ENCODE data around the gene ELMO1.

GRCh38 chr7:37112218-37112617, 336.4 kb downstream of the ELMO1 start:
- no peak for TF ChIP-seq EZH2 (IDR thresholded peaks at IDR 0.05; ENCODE audit: borderline replicate concordance, control insufficient read depth, low read depth, low read length)
- no peak for TF ChIP-seq EP300 (IDR thresholded peaks at IDR 0.05; ENCODE audit: borderline replicate concordance in 1 of 2, control insufficient read depth in 1 of 2, low read depth in 2 of 2, low read length in 2 of 2)
- no peak for TF ChIP-seq MTA3 (IDR thresholded peaks at IDR 0.05; ENCODE audit: borderline replicate concordance, low read length)
- no peak for TF ChIP-seq STAT1 (conservative IDR thresholded peaks at IDR 0.05)
- TF ChIP-seq, protein P1, sequence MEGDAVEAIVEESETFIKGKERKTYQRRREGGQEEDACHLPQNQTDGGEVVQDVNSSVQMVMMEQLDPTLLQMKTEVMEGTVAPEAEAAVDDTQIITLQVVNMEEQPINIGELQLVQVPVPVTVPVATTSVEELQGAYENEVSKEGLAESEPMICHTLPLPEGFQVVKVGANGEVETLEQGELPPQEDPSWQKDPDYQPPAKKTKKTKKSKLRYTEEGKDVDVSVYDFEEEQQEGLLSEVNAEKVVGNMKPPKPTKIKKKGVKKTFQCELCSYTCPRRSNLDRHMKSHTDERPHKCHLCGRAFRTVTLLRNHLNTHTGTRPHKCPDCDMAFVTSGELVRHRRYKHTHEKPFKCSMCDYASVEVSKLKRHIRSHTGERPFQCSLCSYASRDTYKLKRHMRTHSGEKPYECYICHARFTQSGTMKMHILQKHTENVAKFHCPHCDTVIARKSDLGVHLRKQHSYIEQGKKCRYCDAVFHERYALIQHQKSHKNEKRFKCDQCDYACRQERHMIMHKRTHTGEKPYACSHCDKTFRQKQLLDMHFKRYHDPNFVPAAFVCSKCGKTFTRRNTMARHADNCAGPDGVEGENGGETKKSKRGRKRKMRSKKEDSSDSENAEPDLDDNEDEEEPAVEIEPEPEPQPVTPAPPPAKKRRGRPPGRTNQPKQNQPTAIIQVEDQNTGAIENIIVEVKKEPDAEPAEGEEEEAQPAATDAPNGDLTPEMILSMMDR (IDR thresholded peaks at IDR 0.05 in 2 of 3, conservative IDR thresholded peaks at IDR 0.05 in 1 of 3; ENCODE audit: control insufficient read depth in 2 of 3, extremely low read depth in 1 of 3, insufficient read depth in 1 of 3, low read depth in 3 of 3, low read length in 3 of 3) = no peak
- no peak for TF ChIP-seq HDGF (IDR thresholded peaks at IDR 0.05)
- no peak for TF ChIP-seq SIN3A (IDR thresholded peaks at IDR 0.05; ENCODE audit: low read depth, low read length)
- TF ChIP-seq POLR2A (IDR thresholded peaks at IDR 0.05; ENCODE audit: low read depth, low read length) = no peak
- no peak for TF ChIP-seq ZBTB11 (CRISPR knock-in tag; IDR thresholded peaks at IDR 0.05)
- no peak for TF ChIP-seq ZZZ3 (IDR thresholded peaks at IDR 0.05; ENCODE audit: control insufficient read depth, insufficient read length, low read depth)
- TF ChIP-seq ASH2L (IDR thresholded peaks at IDR 0.05; ENCODE audit: borderline replicate concordance, low read depth) = no peak
- no peak for TF ChIP-seq ZSCAN29 (IDR thresholded peaks at IDR 0.05)

Measured in GM12878 (cell line).